WTC11 (cell line): ENCODE data around the gene ASB2.

Experiments used
- AFF4 ChIP-seq: sonication (generic); formaldehyde crosslinking; IDR thresholded peaks from 2 replicates; pipeline ENCODE4 v1.8.1; 2023; ENCODE audit warnings: mild to moderate bottlenecking, missing genetic modification reagents, borderline replicate concordance
- CREB1 ChIP-seq: sonication (generic); formaldehyde crosslinking; IDR thresholded peaks from 2 replicates; pipeline ENCODE4 v1.8.0; 2023; ENCODE audit warnings: mild to moderate bottlenecking, missing genetic modification reagents
- CTCF ChIP-seq: fragments of 200-600 bp; IDR thresholded peaks from 2 replicates; pipeline ENCODE4 v1.8.0; 2022; ENCODE audit warnings: antibody characterized with exemption
- ETV6 ChIP-seq: sonication (generic); formaldehyde crosslinking; IDR thresholded peaks from 2 replicates; pipeline ENCODE4 v1.8.1; 2022; ENCODE audit warnings: mild to moderate bottlenecking, missing genetic modification reagents
- FOXK1 ChIP-seq: sonication (generic); formaldehyde crosslinking; IDR thresholded peaks from 2 replicates; pipeline ENCODE4 v1.8.0; 2022; ENCODE audit warnings: mild to moderate bottlenecking, moderate library complexity, missing genetic modification reagents
- MAX ChIP-seq: sonication (generic); formaldehyde crosslinking; IDR thresholded peaks from 2 replicates; pipeline ENCODE4 v1.8.0; 2022; ENCODE audit warnings: mild to moderate bottlenecking, missing genetic modification reagents
- NFE2L1 ChIP-seq: sonication (generic); formaldehyde crosslinking; IDR thresholded peaks from 2 replicates; pipeline ENCODE4 v1.8.1; 2023; ENCODE audit warnings: missing genetic modification reagents
- NR2C2 ChIP-seq: sonication (generic); formaldehyde crosslinking; IDR thresholded peaks from 2 replicates; pipeline ENCODE4 v1.8.0; 2022; ENCODE audit warnings: mild to moderate bottlenecking, missing genetic modification reagents
- SP1 ChIP-seq: sonication (generic); formaldehyde crosslinking; conservative IDR thresholded peaks from 2 replicates; pipeline ENCODE4 v1.8.1; 2022; ENCODE audit warnings: missing genetic modification reagents
- TCF7 ChIP-seq: sonication (generic); formaldehyde crosslinking; IDR thresholded peaks from 2 replicates; pipeline ENCODE4 v1.8.0; 2022; ENCODE audit warnings: mild to moderate bottlenecking, low read depth, missing genetic modification reagents, moderate library complexity
- USF2 ChIP-seq: sonication (generic); formaldehyde crosslinking; IDR thresholded peaks from 2 replicates; pipeline ENCODE4 v1.8.1; 2023; ENCODE audit warnings: mild to moderate bottlenecking, missing genetic modification reagents, moderate library complexity
- ZNF121 ChIP-seq: sonication (generic); formaldehyde crosslinking; IDR thresholded peaks from 2 replicates; pipeline ENCODE4 v1.8.0; 2023; ENCODE audit warnings: missing genetic modification reagents
- ZNF512 ChIP-seq: sonication (generic); formaldehyde crosslinking; IDR thresholded peaks from 2 replicates; pipeline ENCODE4 v1.8.1; 2022; ENCODE audit warnings: missing genetic modification reagents, borderline replicate concordance

GRCh38 chr14:94000267-94000666, 23.9 kb upstream of the ASB2 start:
- no peak for TF ChIP-seq ZNF512 (CRISPR knock-in tag)
- TF ChIP-seq TCF7: no peak
- TF ChIP-seq SP1 (CRISPR knock-in tag): no peak
- no peak for TF ChIP-seq CTCF
- no peak for TF ChIP-seq CREB1 (CRISPR knock-in tag)
- no peak for TF ChIP-seq NR2C2 (CRISPR knock-in tag)
- no peak for TF ChIP-seq MAX (CRISPR knock-in tag)
- no peak for TF ChIP-seq ETV6
- TF ChIP-seq USF2: no peak
- TF ChIP-seq AFF4 (CRISPR knock-in tag): no peak
- no peak for TF ChIP-seq FOXK1 (CRISPR knock-in tag)
- TF ChIP-seq NFE2L1 (CRISPR knock-in tag): no peak
- TF ChIP-seq ZNF121: no peak
